Bronchial epithelial cell (primary cell): ENCODE results near the gene STH. TPM values are rescaled to one million over a fixed set of nuclear protein-coding genes. Genes with fewer than 3 reads are reported as not detected.

Source experiments
- DNase-seq: peaks from one replicate; pipeline ENCODE4 v3.0.0-alpha.2; 2010; ENCODE audit warnings: low read depth
- FAIRE-seq: peaks from 2 replicates; lab custom pipeline; 2011; peaks lifted over from hg19 to GRCh38; lab: Jason Lieb, UNC
- H3K27me3 ChIP-seq: 2 replicates; pipeline ENCODE4 v1.5.1; 2011; ENCODE audit warnings: low read length; ENCODE audit not compliant: control insufficient read depth, insufficient read depth
- H3K36me3 ChIP-seq: 2 replicates; pipeline ENCODE4 v1.5.1; 2011; ENCODE audit warnings: low read length; ENCODE audit not compliant: control insufficient read depth, insufficient read depth
- H3K4me3 ChIP-seq: 2 replicates; pipeline ENCODE4 v1.5.1; 2011; ENCODE audit warnings: mild to moderate bottlenecking, low read depth, low read length, control low read depth
- total RNA-seq: library from RNA; depleted of rRNA; stranded (reverse); fragments of >200 nt; gene quantifications from 2 replicates; pipeline ENCODE4 v1.2.1, GENCODE V29; 2014
- TF ChIP-seq, protein P1 (sequence below): IDR thresholded peaks from 2 replicates; pipeline ENCODE4 v1.5.1; 2011; ENCODE audit warnings: mild to moderate bottlenecking, moderate library complexity, low read length, control low read depth, inconsistent platforms; ENCODE audit not compliant: insufficient read depth, severe bottlenecking

STH gene
- total RNA-seq, 1 donor from 2014 or later, result not detected

DNA sequence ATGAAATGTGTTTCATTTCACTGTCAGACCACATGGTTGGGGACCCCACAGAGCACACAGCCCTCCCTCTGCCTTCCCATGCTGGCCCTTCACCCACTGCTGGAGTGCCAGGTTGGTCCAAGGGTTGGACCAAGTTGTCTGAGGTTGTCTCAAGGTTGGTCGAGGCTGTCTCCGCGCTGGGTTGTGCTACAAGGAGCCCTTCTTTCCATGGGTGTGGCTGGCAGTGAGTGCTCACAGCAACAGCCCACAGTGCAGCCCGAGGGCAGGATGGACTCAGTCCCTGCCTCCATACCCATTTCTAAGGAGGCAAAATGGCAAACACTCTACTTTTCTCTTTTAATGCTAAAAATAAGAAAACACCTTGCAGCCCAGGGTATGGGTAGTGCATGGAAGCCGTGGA lies 35.8 kb upstream of the STH start:
- DNase-seq (no peak), FAIRE-seq (no peak)
- Histone ChIP-seq H3K4me3 (no peak overlapping the region), H3K27me3 (peaks cover 19% of the 10 kb centered on the region), H3K36me3 (no peaks in the 10 kb centered on the region)
- TF ChIP-seq, protein P1, sequence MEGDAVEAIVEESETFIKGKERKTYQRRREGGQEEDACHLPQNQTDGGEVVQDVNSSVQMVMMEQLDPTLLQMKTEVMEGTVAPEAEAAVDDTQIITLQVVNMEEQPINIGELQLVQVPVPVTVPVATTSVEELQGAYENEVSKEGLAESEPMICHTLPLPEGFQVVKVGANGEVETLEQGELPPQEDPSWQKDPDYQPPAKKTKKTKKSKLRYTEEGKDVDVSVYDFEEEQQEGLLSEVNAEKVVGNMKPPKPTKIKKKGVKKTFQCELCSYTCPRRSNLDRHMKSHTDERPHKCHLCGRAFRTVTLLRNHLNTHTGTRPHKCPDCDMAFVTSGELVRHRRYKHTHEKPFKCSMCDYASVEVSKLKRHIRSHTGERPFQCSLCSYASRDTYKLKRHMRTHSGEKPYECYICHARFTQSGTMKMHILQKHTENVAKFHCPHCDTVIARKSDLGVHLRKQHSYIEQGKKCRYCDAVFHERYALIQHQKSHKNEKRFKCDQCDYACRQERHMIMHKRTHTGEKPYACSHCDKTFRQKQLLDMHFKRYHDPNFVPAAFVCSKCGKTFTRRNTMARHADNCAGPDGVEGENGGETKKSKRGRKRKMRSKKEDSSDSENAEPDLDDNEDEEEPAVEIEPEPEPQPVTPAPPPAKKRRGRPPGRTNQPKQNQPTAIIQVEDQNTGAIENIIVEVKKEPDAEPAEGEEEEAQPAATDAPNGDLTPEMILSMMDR, result no peak

DNA sequence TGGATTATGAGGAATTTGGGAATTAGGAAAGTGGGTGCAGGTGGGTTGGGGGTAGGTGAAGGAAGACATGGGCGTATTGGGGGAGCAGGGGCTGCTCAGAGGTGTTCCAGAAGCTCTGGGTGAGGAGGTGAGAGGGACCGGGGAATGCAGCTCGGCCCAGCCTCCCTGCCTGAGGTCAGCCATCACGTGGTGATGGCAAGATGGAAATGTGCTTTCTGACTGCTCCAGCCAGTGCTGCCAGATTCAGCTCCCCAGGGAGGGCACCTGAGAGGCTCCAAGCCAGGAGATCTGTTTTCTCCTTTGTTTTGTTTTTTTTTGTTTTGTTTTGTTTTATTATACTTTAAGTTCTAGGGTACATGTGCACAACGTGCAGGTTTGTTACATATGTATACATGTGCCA lies 35.2 kb upstream of the STH start:
- TF ChIP-seq, protein P1, result no peak
- FAIRE-seq, result no peak
- DNase-seq, result no peak
- H3K36me3 ChIP-seq, result no peaks in the 10 kb centered on the region
- H3K4me3 ChIP-seq, result no peak overlapping the region
- H3K27me3 ChIP-seq, result peaks cover 19% of the 10 kb centered on the region

DNA sequence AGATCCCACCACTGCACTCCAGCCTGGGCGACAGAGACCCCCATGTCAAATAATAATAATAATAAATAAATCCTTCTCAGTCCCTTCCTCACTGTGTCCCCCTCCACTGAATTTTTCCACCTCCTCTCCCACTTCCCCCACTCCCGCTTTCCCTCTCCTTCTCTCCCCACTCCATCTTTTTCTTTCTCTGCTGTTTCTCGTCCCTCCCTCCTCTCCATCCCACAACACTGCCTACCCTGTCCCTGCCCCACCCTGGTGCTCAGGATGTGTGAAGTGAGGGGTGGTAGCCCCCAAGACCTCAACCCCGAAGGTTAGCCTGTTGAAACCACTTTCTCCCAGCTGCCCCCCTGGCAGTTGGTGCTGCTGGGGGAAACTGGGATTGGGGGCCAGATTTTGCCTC lies 34.4 kb upstream of the STH start:
- Histone ChIP-seq H3K27me3 (peaks cover 19% of the 10 kb centered on the region), H3K36me3 (no peaks in the 10 kb centered on the region), H3K4me3 (no peak overlapping the region)
- DNase-seq (no peak), FAIRE-seq (no peak)
- TF ChIP-seq, protein P1, result no peak

DNA sequence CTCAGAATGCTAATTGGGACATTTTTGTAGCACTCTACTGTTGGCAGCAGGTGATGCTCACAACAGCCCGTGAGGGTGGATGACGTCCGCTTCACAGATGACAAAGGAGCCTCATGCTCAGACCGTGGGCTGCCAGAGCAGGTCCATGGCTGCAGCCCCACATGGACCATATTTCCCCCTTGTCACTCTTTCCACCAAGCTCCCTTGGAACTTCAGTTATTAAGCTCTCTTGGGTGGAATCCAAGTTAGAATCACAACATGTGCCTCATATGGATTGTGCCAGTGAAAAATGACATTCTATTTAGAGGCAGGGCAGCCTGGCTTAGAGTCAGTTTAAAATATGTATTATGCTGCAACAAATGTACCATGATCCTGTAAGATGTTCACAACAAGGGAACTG lies 33.2 kb upstream of the STH start:
- Histone ChIP-seq H3K27me3 (peaks cover 19% of the 10 kb centered on the region), H3K36me3 (no peaks in the 10 kb centered on the region), H3K4me3 (no peak overlapping the region)
- no peak for FAIRE-seq
- no peak for DNase-seq
- TF ChIP-seq, protein P1, result no peak

DNA sequence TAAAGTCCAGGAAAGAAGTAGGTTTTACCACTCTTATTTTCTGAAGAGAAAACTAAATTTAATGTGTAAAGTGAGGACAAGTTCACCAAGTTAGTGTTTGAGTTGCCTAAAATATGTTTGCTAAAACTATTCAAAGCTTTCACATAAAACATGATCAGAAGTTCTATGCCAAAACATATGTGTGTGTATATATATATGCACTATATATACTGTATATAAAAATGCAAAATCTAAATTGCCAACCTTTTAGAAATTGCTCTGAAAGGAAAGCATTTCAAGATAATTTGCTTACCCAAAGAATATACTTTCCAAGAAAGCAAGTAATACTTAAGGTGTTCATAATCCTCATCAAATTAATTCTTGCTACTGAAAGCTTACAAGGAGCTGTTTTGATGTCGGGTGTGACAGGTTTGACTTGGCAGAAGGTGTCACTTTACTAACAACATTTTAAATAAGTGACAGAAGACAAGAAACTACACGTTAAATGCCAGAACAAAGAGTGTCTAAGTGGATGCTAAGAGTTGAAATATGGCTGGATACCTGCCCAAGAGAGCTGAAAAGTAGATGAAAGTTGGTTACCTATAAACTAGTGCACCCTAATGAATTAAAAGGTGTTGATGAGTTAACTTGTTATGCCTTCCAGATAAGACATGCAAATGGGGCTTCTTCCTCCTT lies 32.3 kb upstream of the STH start:
- Histone ChIP-seq H3K27me3 (peaks cover 18% of the 10 kb centered on the region), H3K36me3 (no peaks in the 10 kb centered on the region), H3K4me3 (no peak overlapping the region)
- DNase-seq (no peak), FAIRE-seq (no peak)
- TF ChIP-seq, protein P1, result no peak

DNA sequence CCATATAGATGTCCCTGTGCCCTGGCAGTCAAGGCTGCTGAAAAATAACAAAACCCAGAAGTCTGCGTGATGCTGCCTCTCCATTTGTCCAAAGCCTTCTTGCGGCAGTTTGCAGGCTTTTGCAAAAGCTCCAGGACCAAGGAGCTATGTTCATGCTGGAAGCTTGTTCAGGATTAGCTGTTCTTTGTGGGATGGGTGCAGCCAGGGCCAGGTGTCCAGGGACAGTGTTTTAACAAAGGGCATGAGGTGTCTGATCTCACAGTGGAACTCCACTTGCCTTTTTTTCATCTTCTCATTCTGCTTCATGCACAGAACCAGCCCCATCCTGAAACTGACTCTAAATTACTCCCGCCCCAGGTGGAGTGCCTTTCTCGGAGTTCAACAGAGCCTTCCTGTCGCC lies 31.7 kb upstream of the STH start:
- DNase-seq (no peak), FAIRE-seq (peak; percentile 52)
- no peak overlapping the region for H3K4me3 ChIP-seq
- TF ChIP-seq, protein P1, result no peak
- H3K36me3 ChIP-seq, result no peaks in the 10 kb centered on the region
- peaks cover 18% of the 10 kb centered on the region for H3K27me3 ChIP-seq
